LoVo (cell line): ENCODE measurements around the gene NAA15.
"Not testable (repeated sequence)": the region's sequence is repeated elsewhere in the genome, so short reads cannot be mapped to it uniquely, and the experiment has no call there.

Source experiments
- DNase-seq: peaks from one replicate; pipeline ENCODE4 v3.0.0-alpha.2; 2016; ENCODE audit warnings: low spot score

NAA15 gene

GRCh38 chr4:139297001-139297410 is 4.3 kb upstream of the NAA15 start:
- no peak for DNase-seq

DNA sequence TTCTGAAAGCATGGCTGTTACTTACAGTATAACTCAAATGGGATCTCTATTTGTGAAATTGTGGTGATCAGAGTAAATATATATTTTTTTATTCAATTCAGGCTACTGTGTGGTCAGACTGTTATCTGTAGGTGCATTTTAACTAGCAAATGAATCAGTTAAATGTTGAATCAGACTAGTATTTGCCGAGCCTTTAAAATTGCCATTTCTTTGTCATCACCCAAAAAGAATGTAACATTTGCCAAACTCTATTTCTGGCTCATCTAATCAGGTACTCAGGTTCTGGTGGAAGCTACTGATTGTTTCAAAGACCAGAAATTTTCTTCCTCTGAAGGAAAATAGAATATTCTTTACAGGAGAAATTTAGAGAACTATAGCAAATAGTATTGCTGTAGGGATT is 1.8 kb upstream of the NAA15 start:
- no peak for DNase-seq

GRCh38 chr4:139300431-139301112 is 733 bp upstream of the NAA15 start:
- peak; percentile 54 for DNase-seq

DNA sequence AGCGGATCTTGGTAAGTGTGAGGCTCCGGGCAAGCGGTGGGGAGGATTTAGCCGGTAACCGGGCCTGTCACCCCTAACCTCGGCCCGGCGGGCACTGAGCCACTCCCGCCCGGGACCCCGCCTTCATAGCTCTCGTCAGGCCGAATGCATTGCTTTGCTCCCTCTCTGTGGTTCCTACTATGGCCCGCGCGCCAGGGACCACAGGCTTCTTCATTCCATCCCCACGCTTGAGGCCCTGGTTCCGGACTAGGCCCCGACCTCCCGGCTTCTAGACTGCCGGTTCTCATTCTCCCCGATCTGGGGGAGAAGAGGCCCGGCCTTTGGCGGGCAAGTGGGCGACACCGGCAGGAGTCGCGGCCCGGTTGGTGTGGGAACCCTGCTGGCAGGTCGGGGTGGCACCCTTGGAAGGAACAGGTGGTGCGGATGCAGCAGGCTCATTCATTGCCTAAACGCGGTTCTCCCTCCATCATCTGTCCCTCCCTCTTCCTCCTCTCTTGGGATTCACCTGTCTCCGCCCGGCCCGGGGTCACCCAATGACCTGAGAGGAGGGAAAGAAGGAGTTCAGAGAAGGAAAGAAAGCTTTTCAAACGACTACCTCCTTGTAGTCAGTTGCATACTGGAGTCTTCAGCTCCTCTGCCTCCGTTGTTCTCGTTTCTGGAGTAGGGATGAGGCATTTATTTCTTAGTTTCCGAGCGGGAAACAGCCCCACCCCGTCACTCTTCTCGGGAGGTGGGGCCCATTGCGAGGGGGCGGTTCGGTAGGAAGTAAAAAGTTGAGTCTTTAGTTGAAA is 711 bp downstream of the NAA15 start, which contains the start of gene NDUFC1:
Gene NDUFC1 (minus strand): TSS at position 657 of the 791 bp plus-strand sequence. CDS start 6,679 bp downstream, outside the sequence.
- DNase-seq: peak; percentile 54

DNA sequence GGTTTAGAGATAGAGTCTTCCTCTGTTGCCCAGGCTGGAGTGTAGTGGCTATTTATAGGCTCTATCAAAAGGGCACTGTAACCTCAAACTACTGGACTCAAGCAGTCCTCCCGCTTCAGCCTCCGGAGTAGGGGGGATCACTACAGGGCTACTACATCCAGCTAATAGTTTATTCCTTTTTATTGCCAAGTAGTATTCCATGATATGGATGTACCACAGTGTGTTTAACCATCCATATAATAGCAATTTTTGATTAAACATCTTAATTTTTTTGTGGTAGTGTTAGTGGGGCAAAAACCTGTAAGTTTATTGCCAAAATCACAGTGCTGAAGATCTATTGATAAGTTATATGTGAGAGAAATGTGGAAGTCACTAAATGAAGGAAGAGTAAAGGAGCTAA is 3.6 kb downstream of the NAA15 start:
- DNase-seq: no peak

GRCh38 chr4:139311909-139312308 is 10.6 kb downstream of the NAA15 start:
- no peak for DNase-seq

GRCh38 chr4:139312552-139313332 is 11.4 kb downstream of the NAA15 start:
- no peak for DNase-seq

- DNase-seq: not testable (repeated sequence)
Observed at GRCh38 chr4:139313414-139313813, 12.1 kb downstream of the NAA15 start.

GRCh38 chr4:139314047-139314800 is 12.9 kb downstream of the NAA15 start:
- no peak for DNase-seq

DNA sequence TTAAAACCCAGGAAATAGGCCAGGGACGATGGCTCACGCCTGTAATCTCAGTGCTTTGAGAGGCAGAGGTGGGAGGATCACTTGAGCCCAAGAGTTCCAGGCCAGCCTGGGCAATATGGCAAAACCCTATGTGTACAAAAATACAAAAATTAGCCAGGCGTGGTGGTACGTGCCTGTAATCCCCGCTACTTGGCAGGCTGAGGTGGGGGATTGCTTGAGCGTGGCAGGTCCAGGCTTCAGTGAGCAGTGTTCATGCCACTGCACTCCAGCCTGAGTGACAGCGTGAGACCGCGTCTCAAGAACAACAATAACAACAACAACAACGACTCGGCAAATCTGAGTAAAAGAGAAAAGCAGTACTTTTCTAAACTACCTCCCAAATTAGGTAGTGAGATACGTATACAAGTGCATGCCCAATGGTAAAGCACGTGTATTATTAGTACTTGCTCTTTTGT is 13.9 kb downstream of the NAA15 start:
- DNase-seq: no peak

DNA sequence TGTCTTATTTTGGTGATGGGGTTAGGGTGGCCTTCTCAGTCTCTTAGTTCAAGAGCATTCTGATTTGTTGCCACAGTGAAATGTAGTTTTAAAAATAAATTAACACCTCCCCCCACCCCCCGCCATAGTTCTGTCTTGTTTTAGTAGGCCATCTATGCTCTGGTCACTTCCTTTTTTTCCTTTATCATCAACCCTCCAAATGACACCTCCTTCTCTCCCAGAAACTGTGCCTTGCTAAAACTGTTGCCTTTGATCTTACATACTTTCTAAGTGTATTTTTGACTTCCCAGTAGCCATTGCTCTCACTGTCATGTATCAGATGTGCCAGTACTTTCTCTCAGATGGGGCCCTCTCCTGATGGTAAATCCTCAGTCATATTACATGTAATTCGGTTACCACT is 15.4 kb downstream of the NAA15 start:
- no peak for DNase-seq

GRCh38 chr4:139317635-139318034 is 16.3 kb downstream of the NAA15 start:
- DNase-seq: no peak

DNA sequence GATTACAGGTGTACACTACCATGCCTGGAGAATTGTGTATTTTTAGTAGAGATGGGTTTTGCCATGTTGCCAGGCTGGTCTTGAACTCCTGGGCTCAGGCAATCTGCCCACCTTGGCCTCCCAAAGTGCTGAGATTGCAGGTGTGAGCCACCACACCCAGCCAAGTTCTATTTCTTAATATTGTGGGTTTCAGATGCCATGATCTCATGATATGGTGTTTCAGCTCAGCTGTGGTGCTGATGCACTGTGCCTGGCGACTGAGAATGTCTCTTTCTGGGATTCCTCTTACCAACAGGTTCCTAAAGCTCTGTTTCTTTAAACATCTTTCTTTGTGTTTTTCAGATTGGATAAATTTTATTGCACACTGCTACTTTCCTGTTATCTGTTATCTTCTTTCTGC is 18.3 kb downstream of the NAA15 start:
- DNase-seq: no peak

DNA sequence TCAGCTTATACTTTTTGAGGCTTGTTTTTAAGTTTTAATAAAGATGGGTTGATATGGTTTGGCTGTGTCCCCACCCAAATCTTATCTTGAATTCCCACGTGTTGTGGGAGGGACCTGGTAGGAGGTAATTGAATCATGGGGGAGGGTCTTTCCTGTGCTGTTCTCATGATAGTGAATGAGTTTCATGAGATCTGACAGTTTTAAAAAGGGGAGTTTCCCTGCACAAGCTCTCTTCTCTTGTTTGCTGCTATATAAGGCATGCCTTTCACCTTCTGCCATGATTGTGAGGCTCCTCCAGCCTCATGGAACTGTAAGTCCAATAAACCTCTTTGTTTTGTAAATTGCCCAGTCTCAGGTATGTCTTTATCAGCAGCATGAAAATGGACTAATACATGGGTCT is 20.8 kb downstream of the NAA15 start:
- not testable (repeated sequence) for DNase-seq

GRCh38 chr4:139322541-139322940 is 21.2 kb downstream of the NAA15 start:
- DNase-seq: not testable (repeated sequence)

DNA sequence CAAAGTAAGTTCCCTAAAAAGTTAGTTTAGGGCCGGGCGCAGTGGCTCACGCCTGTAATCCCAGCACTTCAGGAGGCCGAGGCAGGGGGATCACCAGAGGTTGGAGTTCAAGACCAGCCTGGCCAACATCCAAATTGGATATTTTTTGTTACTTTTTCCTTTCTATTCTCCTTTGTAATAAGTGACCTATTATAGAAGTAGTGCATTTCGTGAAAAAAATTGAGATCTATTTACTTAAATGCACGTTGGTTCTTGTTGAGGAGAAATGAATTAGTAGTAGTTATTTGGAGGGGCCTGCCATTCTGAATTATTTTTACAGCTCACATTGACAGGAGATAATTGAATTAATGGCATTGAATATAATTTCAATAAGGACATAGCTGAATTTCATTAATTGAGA is 23.3 kb downstream of the NAA15 start:
- DNase-seq: no peak

- no peak for DNase-seq
Observed at GRCh38 chr4:139329665-139330200, 28.4 kb downstream of the NAA15 start.

GRCh38 chr4:139330283-139330682 is 29.0 kb downstream of the NAA15 start:
- no peak for DNase-seq

DNA sequence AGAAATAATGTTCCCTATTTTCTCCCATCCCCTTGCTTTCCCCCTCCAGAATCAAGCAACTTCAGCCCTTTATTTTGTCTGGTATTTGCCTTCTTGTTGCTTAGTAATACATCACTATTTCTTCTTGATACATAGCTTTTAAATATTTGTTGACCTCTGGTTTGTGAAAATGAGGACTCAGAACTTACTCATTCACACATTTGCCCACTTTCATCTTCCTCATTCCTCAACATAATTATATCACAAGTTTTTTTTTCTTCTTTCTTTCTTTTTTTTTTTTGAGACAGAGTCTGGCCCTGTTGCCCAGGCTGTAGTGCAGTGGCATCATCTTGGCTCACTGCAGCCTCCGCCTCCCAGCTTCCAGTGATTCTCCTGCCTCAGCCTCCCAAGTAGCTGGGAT is 29.9 kb downstream of the NAA15 start:
- no peak for DNase-seq

DNA sequence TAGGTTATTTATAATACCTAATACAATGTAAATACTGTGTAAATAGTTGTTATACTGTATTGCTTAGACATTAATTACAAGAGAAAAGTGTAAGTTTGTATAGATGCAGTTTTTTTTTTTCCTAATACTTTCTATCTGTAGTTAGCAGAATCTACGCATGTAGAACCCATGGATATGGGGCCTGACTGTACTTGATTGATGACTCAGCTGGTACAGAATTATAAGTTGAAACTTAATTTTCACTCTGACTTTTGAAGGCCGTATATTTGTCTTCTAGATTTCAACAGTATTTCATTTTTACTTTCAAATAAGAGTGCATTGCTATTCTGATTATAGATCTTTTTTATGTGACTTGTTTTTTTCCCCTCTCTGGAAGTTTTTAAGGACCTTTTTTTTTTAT is 31.7 kb downstream of the NAA15 start:
- no peak for DNase-seq

DNA sequence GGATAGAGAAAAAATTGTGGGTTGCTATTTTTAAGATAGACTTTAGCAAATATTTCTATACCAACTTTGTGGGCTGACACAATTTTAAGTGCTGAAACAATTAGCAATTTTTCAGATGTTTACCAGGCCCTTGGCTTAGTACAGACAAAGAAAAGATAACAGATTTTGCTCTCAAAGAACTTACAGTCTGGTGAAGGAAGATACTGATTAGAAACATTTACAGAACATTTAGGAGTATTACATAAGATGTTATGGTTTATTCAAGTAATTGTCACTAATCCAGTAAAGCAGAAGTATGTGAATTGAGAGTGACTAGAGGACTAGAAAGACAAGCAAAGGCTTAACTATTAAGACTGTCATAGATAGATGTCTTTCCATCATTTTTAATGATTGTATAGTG is 36.3 kb downstream of the NAA15 start:
- DNase-seq: no peak

DNA sequence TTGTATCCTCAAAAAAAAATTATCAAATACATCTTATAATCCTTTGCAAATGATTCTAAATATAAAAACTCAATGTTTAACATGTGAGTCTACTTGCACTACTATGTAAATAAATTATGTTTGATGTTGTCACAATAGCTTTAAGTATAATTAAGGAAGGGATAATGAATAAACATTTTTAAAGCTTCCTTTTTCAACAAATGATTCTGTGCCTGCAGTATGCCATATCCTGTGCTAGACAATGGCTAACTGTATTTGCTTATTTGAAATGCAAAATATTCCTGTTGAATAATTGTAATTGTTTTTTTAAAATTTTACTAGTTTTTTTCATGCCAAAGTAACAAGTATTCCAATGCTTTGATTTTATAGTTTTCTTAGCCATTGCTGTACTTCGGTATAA is 60.0 kb downstream of the NAA15 start:
- no peak for DNase-seq
